HG03045 (cell line): ENCODE results near the gene AKT1S1.

ENCODE experiments used
- ATAC-seq: cut with Tn5 transposase; IDR thresholded peaks from one replicate; pipeline ENCODE4 v1.9.1; 2021; ENCODE audit warnings: mild to moderate bottlenecking, moderate library complexity; ENCODE audit not compliant: unreplicated experiment

The AKT1S1 gene

GRCh38 chr19:49887037-49887664, 10.0 kb upstream of the AKT1S1 start:
- no peak for ATAC-seq

- no peak for ATAC-seq
These were observed 7.6 kb upstream of the AKT1S1 start for GRCh38 chr19:49884760-49885159.

- no peak for ATAC-seq
These were observed 7.0 kb upstream of the AKT1S1 start for GRCh38 chr19:49884109-49884508.

GRCh38 chr19:49883094-49883493, 5.9 kb upstream of the AKT1S1 start:
- no peak for ATAC-seq

- ATAC-seq, result no peak
These were observed 5.5 kb upstream of the AKT1S1 start for GRCh38 chr19:49882643-49883042.

- ATAC-seq, result no peak
These were observed 4.7 kb upstream of the AKT1S1 start for GRCh38 chr19:49881672-49882394.

GRCh38 chr19:49881186-49881585, 4.0 kb upstream of the AKT1S1 start:
- ATAC-seq, result no peak

- ATAC-seq, result no peak
These were observed 3.2 kb upstream of the AKT1S1 start for GRCh38 chr19:49880162-49880869.

- ATAC-seq, result no peak
These were observed 2.2 kb upstream of the AKT1S1 start for GRCh38 chr19:49879243-49879963.

- ATAC-seq, result no peak
These were observed 1.6 kb upstream of the AKT1S1 start for GRCh38 chr19:49878744-49879070.

GRCh38 chr19:49877879-49878743, 956 bp upstream of the AKT1S1 start:
- ATAC-seq, result peak; percentile 48

GRCh38 chr19:49876422-49877019, 634 bp downstream of the AKT1S1 start:
- ATAC-seq, result peak; percentile 40

- no peak for ATAC-seq
These were observed 1.2 kb downstream of the AKT1S1 start for GRCh38 chr19:49875857-49876421.

GRCh38 chr19:49875177-49875576, 2.0 kb downstream of the AKT1S1 start:
- no peak for ATAC-seq

GRCh38 chr19:49874503-49875157, 2.5 kb downstream of the AKT1S1 start:
- ATAC-seq, result no peak

- ATAC-seq, result no peak
These were observed 3.3 kb downstream of the AKT1S1 start for GRCh38 chr19:49873834-49874233.

GRCh38 chr19:49873129-49873521, 4.0 kb downstream of the AKT1S1 start:
- no peak for ATAC-seq

GRCh38 chr19:49872245-49873128, 4.7 kb downstream of the AKT1S1 start:
- ATAC-seq, result no peak
